PC-3 (cell line): ENCODE results near the gene KCNK10.

Experiments used
- EZH2 ChIP-seq: fragments of 300-600 bp; sonication (generic); IDR thresholded peaks from one replicate; pipeline ENCODE4 v1.6.1; 2017; ENCODE audit warnings: antibody characterized with exemption, mild to moderate bottlenecking, low read length; ENCODE audit not compliant: unreplicated experiment
- EZH2phosphoT487 ChIP-seq: fragments of 300-600 bp; sonication (generic); IDR thresholded peaks from 2 replicates; pipeline ENCODE4 v1.6.1; 2018; ENCODE audit warnings: mild to moderate bottlenecking, antibody characterized with exemption, low read length, borderline replicate concordance
- TF ChIP-seq, protein P1 (sequence below): fragments of 300-600 bp; sonication (generic); conservative IDR thresholded peaks from 2 replicates; pipeline ENCODE4 v1.5.1; 2017; ENCODE audit warnings: antibody characterized with exemption, low read depth, mild to moderate bottlenecking, low read length

GRCh38 chr14:88194531-88194930 is 128.5 kb downstream of the KCNK10 start:
- TF ChIP-seq, protein P1, sequence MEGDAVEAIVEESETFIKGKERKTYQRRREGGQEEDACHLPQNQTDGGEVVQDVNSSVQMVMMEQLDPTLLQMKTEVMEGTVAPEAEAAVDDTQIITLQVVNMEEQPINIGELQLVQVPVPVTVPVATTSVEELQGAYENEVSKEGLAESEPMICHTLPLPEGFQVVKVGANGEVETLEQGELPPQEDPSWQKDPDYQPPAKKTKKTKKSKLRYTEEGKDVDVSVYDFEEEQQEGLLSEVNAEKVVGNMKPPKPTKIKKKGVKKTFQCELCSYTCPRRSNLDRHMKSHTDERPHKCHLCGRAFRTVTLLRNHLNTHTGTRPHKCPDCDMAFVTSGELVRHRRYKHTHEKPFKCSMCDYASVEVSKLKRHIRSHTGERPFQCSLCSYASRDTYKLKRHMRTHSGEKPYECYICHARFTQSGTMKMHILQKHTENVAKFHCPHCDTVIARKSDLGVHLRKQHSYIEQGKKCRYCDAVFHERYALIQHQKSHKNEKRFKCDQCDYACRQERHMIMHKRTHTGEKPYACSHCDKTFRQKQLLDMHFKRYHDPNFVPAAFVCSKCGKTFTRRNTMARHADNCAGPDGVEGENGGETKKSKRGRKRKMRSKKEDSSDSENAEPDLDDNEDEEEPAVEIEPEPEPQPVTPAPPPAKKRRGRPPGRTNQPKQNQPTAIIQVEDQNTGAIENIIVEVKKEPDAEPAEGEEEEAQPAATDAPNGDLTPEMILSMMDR, result no peak
- no peak for TF ChIP-seq EZH2
- TF ChIP-seq EZH2phosphoT487, result no peak
